GM12878 (cell line): ENCODE results near the gene C1R.

Source experiments
- BCLAF1 ChIP-seq: fragments of 450-650 bp; IDR thresholded peaks from 2 replicates; pipeline ENCODE4 v1.6.1; 2017; ENCODE audit warnings: antibody characterized with exemption, mild to moderate bottlenecking, moderate library complexity
- EZH2 ChIP-seq: IDR thresholded peaks from 2 replicates; pipeline ENCODE4 v1.6.1; 2012; ENCODE audit warnings: low read depth, mild to moderate bottlenecking, control low read depth, inconsistent platforms, low read length, borderline replicate concordance; ENCODE audit not compliant: control insufficient read depth
- HDAC2 ChIP-seq: fragments of 200-600 bp; sonication (generic); IDR thresholded peaks from 2 replicates; pipeline ENCODE4 v1.6.1; 2017
- MTA3 ChIP-seq: IDR thresholded peaks from 2 replicates; pipeline ENCODE4 v1.6.1; 2012; ENCODE audit warnings: low read length, inconsistent platforms, borderline replicate concordance
- MYC ChIP-seq: IDR thresholded peaks from 2 replicates; pipeline ENCODE4 v1.6.1; 2011; ENCODE audit warnings: mild to moderate bottlenecking, low read length, moderate library complexity, inconsistent platforms; ENCODE audit not compliant: insufficient read depth, insufficient replicate concordance, insufficient read length, severe bottlenecking
- POLR2A ChIP-seq: IDR thresholded peaks from 2 replicates; pipeline ENCODE4 v1.6.1; 2011; ENCODE audit warnings: low read depth, mild to moderate bottlenecking, low read length
- POU2F2 ChIP-seq: IDR thresholded peaks from 3 replicates; pipeline ENCODE4 v1.6.1; 2011; ENCODE audit warnings: low read depth, mild to moderate bottlenecking, low read length, borderline replicate concordance
- YY1 ChIP-seq: IDR thresholded peaks from 2 replicates; pipeline ENCODE4 v1.6.1; 2011; ENCODE audit warnings: low read depth, mild to moderate bottlenecking, low read length
- TF ChIP-seq, protein P1 (sequence below), 3 experiments: IDR thresholded peaks in 2 of 3; conservative IDR thresholded peaks in 1 of 3; 2 replicates each; pipeline ENCODE4 v1.5.1; 2011; ENCODE audit warnings: low read depth in 3 of 3, low read length in 3 of 3, mild to moderate bottlenecking in 3 of 3, control low read depth in 2 of 3, moderate library complexity in 2 of 3, inconsistent platforms in 1 of 3, mixed read lengths in 1 of 3; ENCODE audit not compliant: control insufficient read depth in 2 of 3, insufficient read depth in 1 of 3; ENCODE audit errors: extremely low read depth in 1 of 3

- TF ChIP-seq, protein P1, sequence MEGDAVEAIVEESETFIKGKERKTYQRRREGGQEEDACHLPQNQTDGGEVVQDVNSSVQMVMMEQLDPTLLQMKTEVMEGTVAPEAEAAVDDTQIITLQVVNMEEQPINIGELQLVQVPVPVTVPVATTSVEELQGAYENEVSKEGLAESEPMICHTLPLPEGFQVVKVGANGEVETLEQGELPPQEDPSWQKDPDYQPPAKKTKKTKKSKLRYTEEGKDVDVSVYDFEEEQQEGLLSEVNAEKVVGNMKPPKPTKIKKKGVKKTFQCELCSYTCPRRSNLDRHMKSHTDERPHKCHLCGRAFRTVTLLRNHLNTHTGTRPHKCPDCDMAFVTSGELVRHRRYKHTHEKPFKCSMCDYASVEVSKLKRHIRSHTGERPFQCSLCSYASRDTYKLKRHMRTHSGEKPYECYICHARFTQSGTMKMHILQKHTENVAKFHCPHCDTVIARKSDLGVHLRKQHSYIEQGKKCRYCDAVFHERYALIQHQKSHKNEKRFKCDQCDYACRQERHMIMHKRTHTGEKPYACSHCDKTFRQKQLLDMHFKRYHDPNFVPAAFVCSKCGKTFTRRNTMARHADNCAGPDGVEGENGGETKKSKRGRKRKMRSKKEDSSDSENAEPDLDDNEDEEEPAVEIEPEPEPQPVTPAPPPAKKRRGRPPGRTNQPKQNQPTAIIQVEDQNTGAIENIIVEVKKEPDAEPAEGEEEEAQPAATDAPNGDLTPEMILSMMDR (IDR thresholded peaks at IDR 0.05 in 2 of 3, conservative IDR thresholded peaks at IDR 0.05 in 1 of 3; ENCODE audit: control insufficient read depth in 2 of 3, extremely low read depth in 1 of 3, insufficient read depth in 1 of 3, low read depth in 3 of 3, low read length in 3 of 3), result no peak
- TF ChIP-seq YY1 (no peak), POLR2A (no peak), BCLAF1 (no peak), HDAC2 (no peak), MYC (no peak), POU2F2 (no peak), MTA3 (no peak), EZH2 (no peak)
Measured at GRCh38 chr12:7101047-7101693, 8.9 kb upstream of the C1R start.
